H1 (cell line): ENCODE results near the gene OLR1. TPM values are rescaled to one million over a fixed set of nuclear protein-coding genes. Genes with fewer than 3 reads are reported as not detected.

Source experiments
- CTCF ChIA-PET: fragments of 300-600 bp; sonication (Branson Sonifier 250); formaldehyde crosslinking; loops from one replicate; lab custom pipeline; 2021; ENCODE audit not compliant: partially characterized antibody; lab: Charles Lee
- POLR2A ChIA-PET: fragments of 300-600 bp; sonication (Branson Sonifier 250); formaldehyde crosslinking; loops from one replicate; lab custom pipeline; 2021; ENCODE audit warnings: inconsistent platforms; ENCODE audit not compliant: partially characterized antibody; lab: Charles Lee
- DNase-seq, 2 experiments: peaks; one replicate each; pipeline versions ENCODE4 v3.0.0 to v3.0.0-alpha.2; 2010 to 2022; ENCODE audit warnings: low spot score in 2 of 2, low read depth in 1 of 2, mixed read lengths in 1 of 2
- FAIRE-seq: peaks from 2 replicates; lab custom pipeline; 2011; peaks lifted over from hg19 to GRCh38; lab: Jason Lieb, UNC
- H2AFZ ChIP-seq: 2 replicates; pipeline ENCODE4 v1.8.1; 2012; ENCODE audit warnings: low read length, inconsistent platforms
- H2AK5ac ChIP-seq: 2 replicates; pipeline ENCODE4 v1.6.1; 2013; ENCODE audit warnings: low read depth, low read length
- H2BK120ac ChIP-seq: replicated peaks from 2 replicates; pipeline ENCODE3; 2013; ENCODE audit warnings: low read depth, low read length, inconsistent platforms
- H2BK12ac ChIP-seq: 2 replicates; pipeline ENCODE4 v1.6.1; 2013; ENCODE audit warnings: low read depth, low read length
- H2BK15ac ChIP-seq: 2 replicates; pipeline ENCODE4 v1.6.1; 2013; ENCODE audit warnings: low read length
- H2BK20ac ChIP-seq: 2 replicates; pipeline ENCODE4 v1.6.1; 2013; ENCODE audit warnings: low read length
- H2BK5ac ChIP-seq: 2 replicates; pipeline ENCODE4 v1.6.1; 2013; ENCODE audit warnings: low read depth, low read length
- H3K14ac ChIP-seq: 2 replicates; pipeline ENCODE4 v1.6.1; 2013; ENCODE audit warnings: inconsistent platforms; ENCODE audit not compliant: insufficient read length
- H3K18ac ChIP-seq: 2 replicates; pipeline ENCODE4 v1.6.1; 2013; ENCODE audit warnings: low read length; ENCODE audit errors: extremely low read depth
- H3K23ac ChIP-seq: 2 replicates; pipeline ENCODE4 v1.6.1; 2013; ENCODE audit warnings: inconsistent platforms; ENCODE audit not compliant: insufficient read length
- H3K23me2 ChIP-seq: 2 replicates; pipeline ENCODE4 v1.6.1; 2013; ENCODE audit warnings: low read depth, low read length
- H3K27ac ChIP-seq: 2 replicates; pipeline ENCODE4 v1.6.1; 2011; ENCODE audit warnings: low read depth, low read length, inconsistent platforms
- H3K27me3 ChIP-seq, 4 experiments: replicated peaks in 1 of 4; 1 replicate in 1 of 4; 2 replicates in 3 of 4; pipeline versions ENCODE4 v1.6.1 to v1.8.1; 2011 to 2013; ENCODE audit warnings: low read length in 3 of 4, mild to moderate bottlenecking in 3 of 4, inconsistent platforms in 2 of 4, mixed read lengths in 2 of 4, moderate library complexity in 1 of 4; ENCODE audit not compliant: control insufficient read depth in 3 of 4, insufficient read depth in 3 of 4; ENCODE audit errors: extremely low read depth in 1 of 4
- H3K36me3 ChIP-seq, 4 experiments: 2 replicates each; pipeline versions ENCODE4 v1.6.1 to v1.8.1; 2011 to 2013; ENCODE audit warnings: mild to moderate bottlenecking in 4 of 4, low read length in 3 of 4, moderate library complexity in 2 of 4, control low read depth in 1 of 4, inconsistent platforms in 1 of 4; ENCODE audit not compliant: insufficient read depth in 4 of 4, control insufficient read depth in 2 of 4
- H3K4ac ChIP-seq: replicated peaks from 2 replicates; pipeline ENCODE3; 2013; ENCODE audit warnings: low read length, low read depth, mixed read lengths, inconsistent platforms; ENCODE audit not compliant: insufficient read length
- H3K4me1 ChIP-seq, 4 experiments: replicated peaks in 1 of 4; 1 replicate in 1 of 4; 2 replicates in 3 of 4; pipeline versions ENCODE4 v1.6.1 to v1.8.1; 2011 to 2013; ENCODE audit warnings: low read length in 3 of 4, inconsistent platforms in 2 of 4, mixed read lengths in 1 of 4; ENCODE audit not compliant: insufficient read depth in 4 of 4, control insufficient read depth in 3 of 4
- H3K4me2 ChIP-seq, 2 experiments: 2 replicates each; pipeline versions ENCODE4 v1.6.1 to v1.8.1; 2011 to 2013; ENCODE audit warnings: low read depth in 2 of 2, low read length in 2 of 2, control low read depth in 1 of 2, inconsistent platforms in 1 of 2, mild to moderate bottlenecking in 1 of 2; ENCODE audit not compliant: insufficient read depth in 1 of 2
- H3K4me3 ChIP-seq, 4 experiments: fragments of 200-600, 300-600 bp in 1 of 4; sonication (generic), shearing (Covaris generic), sonication (Bioruptor Twin) in 1 of 4; 2 replicates each; pipeline versions ENCODE4 v1.5.1 to v1.8.1; 2011 to 2016; ENCODE audit warnings: low read length in 4 of 4, low read depth in 3 of 4, control low read depth in 2 of 4, inconsistent platforms in 2 of 4, mild to moderate bottlenecking in 2 of 4, mixed read lengths in 1 of 4, moderate library complexity in 1 of 4; ENCODE audit not compliant: insufficient read depth in 2 of 4; ENCODE audit errors: extremely low read depth in 1 of 4
- H3K56ac ChIP-seq: replicated peaks from 2 replicates; pipeline ENCODE3; 2013; ENCODE audit warnings: low read depth, mild to moderate bottlenecking, mixed read lengths, low read length, inconsistent platforms; ENCODE audit not compliant: insufficient read length
- H3K79me1 ChIP-seq: 2 replicates; pipeline ENCODE4 v1.6.1; 2013; ENCODE audit warnings: low read depth, low read length, control low read depth
- H3K79me2 ChIP-seq, 2 experiments: 2 replicates each; pipeline versions ENCODE4 v1.6.1 to v1.8.1; 2012 to 2013; ENCODE audit warnings: low read length in 2 of 2, mild to moderate bottlenecking in 2 of 2, inconsistent platforms in 1 of 2; ENCODE audit not compliant: insufficient read depth in 2 of 2, control insufficient read depth in 1 of 2
- H3K9ac ChIP-seq, 4 experiments: replicated peaks in 1 of 4; 1 replicate in 1 of 4; 2 replicates in 3 of 4; pipeline versions ENCODE4 v1.6.1 to v1.8.1; 2011 to 2013; ENCODE audit warnings: low read depth in 3 of 4, low read length in 3 of 4, control low read depth in 2 of 4, mild to moderate bottlenecking in 2 of 4, moderate library complexity in 2 of 4, inconsistent platforms in 1 of 4; ENCODE audit errors: extremely low read depth in 1 of 4
- H3K9me3 ChIP-seq, 2 experiments: 2 replicates each; pipeline versions ENCODE4 v1.6.1 to v1.8.1; 2012 to 2013; ENCODE audit warnings: mild to moderate bottlenecking in 2 of 2, moderate library complexity in 2 of 2, control low read depth in 1 of 2, inconsistent platforms in 1 of 2, low read depth in 1 of 2, low read length in 1 of 2, mixed read lengths in 1 of 2; ENCODE audit not compliant: insufficient read depth in 2 of 2
- H4K20me1 ChIP-seq, 2 experiments: replicated peaks in 1 of 2; 2 replicates each; pipeline versions ENCODE3 to v1.8.1; 2011 to 2013; ENCODE audit warnings: inconsistent platforms in 2 of 2, low read length in 2 of 2, mild to moderate bottlenecking in 1 of 2; ENCODE audit not compliant: insufficient read depth in 2 of 2, control insufficient read depth in 1 of 2
- H4K5ac ChIP-seq: 2 replicates; pipeline ENCODE4 v1.6.1; 2013; ENCODE audit warnings: low read length, low read depth, mixed read lengths, inconsistent platforms; ENCODE audit not compliant: insufficient read length
- H4K8ac ChIP-seq: 2 replicates; pipeline ENCODE4 v1.8.0; 2013; ENCODE audit warnings: mild to moderate bottlenecking, moderate library complexity, low read length, inconsistent platforms; ENCODE audit not compliant: insufficient read depth; ENCODE audit errors: extremely low read depth
- H4K91ac ChIP-seq: replicated peaks from 2 replicates; pipeline ENCODE3; 2013; ENCODE audit warnings: low read length, mixed read lengths, inconsistent platforms; ENCODE audit not compliant: insufficient read length
- CHD1 ChIP-seq: IDR thresholded peaks from 2 replicates; pipeline ENCODE4 v1.6.1; 2012; ENCODE audit warnings: low read depth, low read length, improper control_type of control experiment
- CTCF ChIP-seq, 3 experiments: IDR thresholded peaks; 1 replicate in 2 of 3; 2 replicates in 1 of 3; pipeline versions ENCODE4 v1.5.1 to v1.6.1; 2011; ENCODE audit warnings: low read length in 3 of 3, mild to moderate bottlenecking in 3 of 3, inconsistent platforms in 2 of 3, low read depth in 1 of 3, moderate library complexity in 1 of 3; ENCODE audit not compliant: insufficient read depth in 1 of 3; ENCODE audit errors: control extremely low read depth in 1 of 3
- JUND ChIP-seq: IDR thresholded peaks from 2 replicates; pipeline ENCODE4 v1.6.1; 2011; ENCODE audit warnings: mild to moderate bottlenecking, improper control_type of control experiment, low read length
- KDM1A ChIP-seq: fragments of 200-600, 300-600 bp; sonication (generic); IDR thresholded peaks from 2 replicates; pipeline ENCODE4 v1.7.1; 2016; ENCODE audit warnings: mild to moderate bottlenecking, low read length, borderline replicate concordance
- POLR2A ChIP-seq, 2 experiments: IDR thresholded peaks; 1 replicate in 1 of 2; 2 replicates in 1 of 2; pipeline ENCODE4 v1.6.1; 2011; ENCODE audit warnings: low read depth in 2 of 2, low read length in 2 of 2, mild to moderate bottlenecking in 2 of 2; ENCODE audit errors: control extremely low read depth in 1 of 2
- POLR2AphosphoS5 ChIP-seq: IDR thresholded peaks from 2 replicates; pipeline ENCODE4 v1.6.1; 2011; ENCODE audit warnings: low read depth, low read length
- WGBS, 2 experiments: shearing (Covaris generic) in 1 of 2; methylation state at CpG; one replicate each; pipeline versions ENCODE4 v1.1.6 to v1.1.7; 2013 to 2015; ENCODE audit warnings: low lambda C conversion rate in 2 of 2, mixed read lengths in 2 of 2, inconsistent platforms in 1 of 2, low coverage in 1 of 2, missing lambda C conversion rate in 1 of 2; ENCODE audit not compliant: insufficient replicate concordance in 2 of 2, insufficient coverage in 1 of 2, insufficient read length in 1 of 2; ENCODE audit errors: extremely low coverage in 1 of 2, missing lambda C conversion rate in 1 of 2; 5-methylcytosine and 5-hydroxymethylcytosine counted together
- polyA plus RNA-seq, 7 experiments: library from polyadenylated mRNA; depleted of rRNA in 3 of 7; stranded (reverse) in 5 of 7; unstranded in 2 of 7; fragments of >200 nt in 5 of 7; fragments of 200-250 nt in 2 of 7; gene quantifications; 1 replicate in 5 of 7; 2 replicates in 1 of 7; 4 replicates in 1 of 7; pipeline versions ENCODE4 v1.2.1 to v1.2.3, GENCODE V29; 2011 to 2013; ENCODE audit warnings: missing spikeins in 2 of 7, mixed read lengths in 2 of 7
- total RNA-seq: library from RNA; stranded (reverse); fragmentation: NEBNext Ultra II Directional; extraction: Animal tissue kit (Norgen Biotek cat#: 25700); gene quantifications from 2 replicates; pipeline ENCODE4 v1.2.1, GENCODE V29; 2021

The OLR1 gene
- total and polyA plus RNA-seq, 2 of the 8 experiments (the other 6 are each of a cell fraction or from before 2014, with no cell fraction given), result not detected

GRCh38 chr12:10213168-10214135 lies 41.5 kb upstream of the OLR1 start:
- Histone ChIP-seq H3K18ac (no peak overlapping the region; the same call in 1 of the 2 replicates), H3K36me3 (peaks cover 0 to 6% (median 0%) of the 10 kb centered on the region in 4 experiments; a peak in 2 of 8 replicates), H3K56ac (no peak overlapping the region), H2BK15ac (peak overlapping the region; percentile 48; the same call in 1 of the 2 replicates), H3K4me3 (peak overlapping the region; percentile 66 to 97 (median 88)), H2BK12ac (peak overlapping the region; percentile 13; the same call in 1 of the 2 replicates), H4K91ac (no peak overlapping the region), H3K79me2 (peaks cover 0 to 38% of the 10 kb centered on the region in 2 experiments; a peak in 3 of 4 replicates), H4K8ac (peak overlapping the region; percentile 96), H2BK5ac (peak overlapping the region; percentile 26; the same call in 1 of the 2 replicates), H3K23me2 (peaks cover 8% of the 10 kb centered on the region), H4K20me1 (no peaks in the 10 kb centered on the region), H3K4ac (no peak overlapping the region), H3K4me2 (peak overlapping the region; percentile 72 to 94), H2BK120ac (no peak overlapping the region), H3K9ac (peak overlapping the region; percentile 78 to 93 (median 88)), H3K27me3 (no peaks in the 10 kb centered on the region), H2AK5ac (no peak overlapping the region), H2BK20ac (no peak overlapping the region), H3K4me1 (peaks cover 0 to 10% (median 3%) of the 10 kb centered on the region in 4 experiments; a peak in 5 of 7 replicates), H3K79me1 (peaks cover 2% of the 10 kb centered on the region; the same call in 1 of the 2 replicates), H3K9me3 (no peaks in the 10 kb centered on the region), H2AFZ (peak overlapping the region; percentile 85), H3K23ac (no peak overlapping the region), H4K5ac (peak overlapping the region; percentile 8), H3K27ac (peak overlapping the region; percentile 86), H3K14ac (no peak overlapping the region)
- CTCF ChIA-PET, result interaction anchor here (0.6 to 2.2 kb wide), 7 partner anchors 11 to 285 kb away, joined by 3 to 8 read pairs (median 4); no protein-coding TSS in a partner anchor
- DNase-seq, result peak in 1 of 2 experiments; percentile 68
- POLR2A ChIA-PET, result interaction anchor here (0.6 to 3.1 kb wide), 8 partner anchors 8 to 509 kb away, joined by 3 to 14 read pairs (median 4); no protein-coding TSS in a partner anchor
- FAIRE-seq, result no peak
- WGBS, 2 experiments, result 1% methylated on average over 39 of the region's 47 CpGs; no CpG with 5 or more reads in 1 of the 2 experiments
- peak in 1 of 2 experiments; percentile 63; a peak in 2 of 3 replicates for TF ChIP-seq POLR2A (IDR thresholded peaks at IDR 0.05; ENCODE audit: control extremely low read depth in 1 of 2, low read depth in 2 of 2, low read length in 2 of 2)
- no peak for TF ChIP-seq JUND
- no peak for TF ChIP-seq CTCF (IDR thresholded peaks at IDR 0.05; ENCODE audit: control extremely low read depth in 1 of 3, insufficient read depth in 1 of 3, low read depth in 1 of 3, low read length in 3 of 3)
- no peak for TF ChIP-seq KDM1A
- TF ChIP-seq CHD1, result 0 out of 2 replicates have a peak, but pooled peaks have one; percentile 15
- peak; percentile 13 for TF ChIP-seq POLR2AphosphoS5
